ENCODE results near the gene LRRC52. TPM values are rescaled to one million over a fixed set of nuclear protein-coding genes. Genes with fewer than 3 reads are reported as not detected.

The LRRC52 gene
- total RNA-seq, 2 donors from 2014 or later: not detected

DNA sequence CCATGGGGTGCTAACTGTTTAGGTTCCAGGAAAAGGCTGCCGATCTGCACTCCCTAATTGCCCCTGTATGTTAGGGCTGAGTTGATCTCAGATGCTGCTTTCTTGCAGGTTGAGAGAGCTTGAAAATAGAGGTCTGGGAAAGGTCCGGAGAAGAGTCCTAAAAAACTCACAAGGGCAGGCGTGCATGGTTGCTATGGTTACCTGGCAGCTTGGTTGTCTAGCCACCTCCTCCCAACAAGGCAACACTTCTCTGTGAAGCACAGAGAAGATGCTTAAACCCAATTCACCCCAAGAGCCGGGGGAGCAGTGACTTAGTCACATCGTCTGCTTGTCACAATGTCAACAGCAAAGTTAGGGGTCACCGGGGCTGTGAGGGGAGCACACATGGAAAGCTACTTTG, 31.0 kb upstream of the LRRC52 start:
- TF ChIP-seq CTCF (IDR thresholded peaks at IDR 0.05): no peak
- Histone ChIP-seq H3K9me3 (no peaks in the 10 kb centered on the region), H3K27me3 (no peaks in the 10 kb centered on the region), H3K36me3 (no peaks in the 10 kb centered on the region), H3K9ac (ENCODE audit: low read depth in 2 of 2, low read length in 2 of 2) (no peak overlapping the region), H3K27ac (no peak overlapping the region), H3K4me3 (no peak overlapping the region), H3K4me1 (no peaks in the 10 kb centered on the region)
- no peak for DNase-seq
- intact Hi-C loops (cut with DNase I): no loop called here

DNA sequence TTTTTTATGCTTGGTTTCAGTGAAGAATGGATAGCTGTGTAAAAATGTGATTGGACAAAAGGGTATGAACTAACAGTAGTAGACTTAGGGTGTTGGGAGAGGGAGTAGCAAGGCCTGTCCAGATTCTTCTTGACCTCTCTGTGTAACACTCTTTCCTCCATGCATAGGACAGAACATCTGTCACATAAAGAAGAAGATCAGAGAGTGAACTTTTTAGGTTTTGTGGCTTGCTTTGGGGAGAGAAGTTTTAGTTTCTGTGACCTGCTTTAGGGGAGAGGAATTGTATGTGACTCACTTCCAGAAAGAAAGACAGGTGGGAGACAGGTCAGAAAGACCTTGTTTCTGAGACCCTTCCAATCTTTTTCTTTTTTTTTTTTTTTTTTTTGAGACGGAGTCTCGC, 27.3 kb upstream of the LRRC52 start:
- Histone ChIP-seq H3K4me3 (no peak overlapping the region), H3K27me3 (no peaks in the 10 kb centered on the region), H3K27ac (no peak overlapping the region), H3K9me3 (no peaks in the 10 kb centered on the region), H3K9ac (ENCODE audit: low read depth in 2 of 2, low read length in 2 of 2) (no peak overlapping the region), H3K4me1 (no peaks in the 10 kb centered on the region), H3K36me3 (no peaks in the 10 kb centered on the region)
- TF ChIP-seq CTCF (IDR thresholded peaks at IDR 0.05): no peak
- intact Hi-C loops (cut with DNase I): no loop called here
- DNase-seq: no peak

DNA sequence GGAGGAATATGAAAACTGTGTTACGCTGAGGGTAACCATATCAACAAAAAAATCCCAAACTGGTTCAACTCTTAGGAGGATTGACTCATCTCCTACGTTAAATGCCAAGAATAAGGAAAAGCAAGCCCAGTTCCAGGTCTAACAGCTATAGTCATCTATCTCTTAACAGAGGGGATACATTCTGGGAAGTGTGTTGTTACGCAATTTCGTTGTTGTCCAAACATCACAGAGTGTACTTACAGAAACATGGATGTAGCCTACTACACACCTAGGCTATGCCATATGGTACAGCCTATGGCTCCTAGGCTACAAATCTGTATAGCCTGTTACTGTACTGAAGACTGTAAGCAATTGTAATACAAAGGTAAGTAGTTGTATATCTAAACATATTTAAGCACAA, 23.2 kb upstream of the LRRC52 start:
- no peak overlapping the region for H3K4me3 ChIP-seq
- H3K9ac ChIP-seq (ENCODE audit: low read depth in 2 of 2, low read length in 2 of 2): no peak overlapping the region
- TF ChIP-seq CTCF (IDR thresholded peaks at IDR 0.05): no peak
- H3K9me3 ChIP-seq: no peaks in the 10 kb centered on the region
- H3K27ac ChIP-seq: no peak overlapping the region
- intact Hi-C loops (cut with DNase I): no loop called here
- H3K27me3 ChIP-seq: no peaks in the 10 kb centered on the region
- H3K4me1 ChIP-seq: no peaks in the 10 kb centered on the region
- no peak for DNase-seq
- H3K36me3 ChIP-seq: no peaks in the 10 kb centered on the region

DNA sequence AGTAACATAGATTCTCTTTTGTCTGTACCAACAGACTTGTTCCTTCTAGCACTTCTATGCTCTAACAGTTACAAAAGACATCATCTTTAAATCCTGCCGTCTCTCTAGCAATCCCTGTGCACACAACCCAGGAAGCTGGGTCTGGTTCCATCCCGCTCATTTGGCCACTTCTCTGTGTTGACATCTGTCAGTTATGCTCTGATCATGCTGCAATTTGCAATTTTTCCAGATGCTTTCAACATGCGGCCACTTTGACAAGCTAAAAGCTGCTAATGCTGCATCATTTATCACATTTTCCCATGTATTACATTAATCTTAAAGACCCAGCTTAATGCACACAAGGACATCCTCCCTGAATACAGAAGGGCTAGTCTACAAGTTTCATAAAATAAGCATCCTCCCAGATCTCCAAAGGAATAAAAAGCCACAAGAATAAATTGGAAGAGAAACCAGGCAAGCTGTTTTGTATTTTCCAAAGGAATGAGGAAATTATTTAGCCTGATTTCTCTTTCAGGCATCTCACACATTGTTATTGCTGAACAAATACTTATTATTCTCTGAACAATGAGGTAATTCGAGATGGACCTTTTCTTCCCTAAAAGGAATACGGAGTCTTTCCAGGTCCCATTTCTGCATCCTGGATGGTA, 19.0 kb upstream of the LRRC52 start:
- no peak for TF ChIP-seq CTCF (IDR thresholded peaks at IDR 0.05)
- Histone ChIP-seq H3K4me3 (no peak overlapping the region), H3K4me1 (no peaks in the 10 kb centered on the region), H3K36me3 (no peaks in the 10 kb centered on the region), H3K27me3 (no peaks in the 10 kb centered on the region), H3K9ac (ENCODE audit: low read depth in 2 of 2, low read length in 2 of 2) (no peak overlapping the region), H3K27ac (no peak overlapping the region), H3K9me3 (no peaks in the 10 kb centered on the region)
- intact Hi-C loops (cut with DNase I): no loop called here
- DNase-seq: no peak

GRCh38 chr1:165525708-165526107, 18.1 kb upstream of the LRRC52 start:
- H3K4me1 ChIP-seq: no peaks in the 10 kb centered on the region
- H3K27ac ChIP-seq: no peak overlapping the region
- no peak for DNase-seq
- intact Hi-C loops (cut with DNase I): no loop called here
- no peak overlapping the region for H3K9ac ChIP-seq (ENCODE audit: low read depth in 2 of 2, low read length in 2 of 2)
- no peaks in the 10 kb centered on the region for H3K36me3 ChIP-seq
- no peaks in the 10 kb centered on the region for H3K9me3 ChIP-seq
- no peaks in the 10 kb centered on the region for H3K27me3 ChIP-seq
- no peak overlapping the region for H3K4me3 ChIP-seq
- no peak for TF ChIP-seq CTCF (IDR thresholded peaks at IDR 0.05)
